Ovary (tissue), 3 donors: ENCODE results near the gene GMEB2.

Experiments used
- POLR2A ChIP-seq: fragments of 450-650 bp; IDR thresholded peaks from one replicate; pipeline ENCODE4 v1.6.1; 2017; ENCODE audit warnings: antibody characterized with exemption, mild to moderate bottlenecking, moderate library complexity
- TF ChIP-seq, protein P1 (sequence below), 3 donors: fragments of 450-650 bp in 2 of 3; fragments of 200-600 bp in 1 of 3; IDR thresholded peaks; one replicate each; pipeline versions ENCODE4 v1.5.1 to v1.8.0; 2016 to 2022; ENCODE audit warnings: antibody characterized with exemption in 3 of 3, mild to moderate bottlenecking in 1 of 3
- donor health status: DM: no; HTN: no; CAD: no.

DNA sequence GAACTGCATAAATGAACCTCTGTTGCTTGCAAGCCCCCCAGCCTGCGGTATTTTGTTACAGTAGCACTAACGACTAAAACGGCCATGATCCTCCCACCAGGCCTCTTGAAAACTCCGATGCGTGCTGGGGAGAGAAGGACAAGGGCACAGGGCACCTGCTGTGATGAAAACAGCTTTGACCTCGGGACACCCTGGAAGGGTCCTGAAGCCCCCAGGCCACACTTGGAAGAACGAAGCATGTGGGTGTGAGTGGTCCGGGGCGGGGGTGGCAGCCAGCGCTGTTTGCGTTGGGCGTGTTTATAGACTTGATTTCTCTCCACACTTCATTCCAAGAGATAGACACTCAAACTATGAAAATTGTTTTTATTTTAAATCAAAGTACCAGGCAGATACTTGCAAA, 39.6 kb downstream of the GMEB2 start:
- TF ChIP-seq, protein P1, sequence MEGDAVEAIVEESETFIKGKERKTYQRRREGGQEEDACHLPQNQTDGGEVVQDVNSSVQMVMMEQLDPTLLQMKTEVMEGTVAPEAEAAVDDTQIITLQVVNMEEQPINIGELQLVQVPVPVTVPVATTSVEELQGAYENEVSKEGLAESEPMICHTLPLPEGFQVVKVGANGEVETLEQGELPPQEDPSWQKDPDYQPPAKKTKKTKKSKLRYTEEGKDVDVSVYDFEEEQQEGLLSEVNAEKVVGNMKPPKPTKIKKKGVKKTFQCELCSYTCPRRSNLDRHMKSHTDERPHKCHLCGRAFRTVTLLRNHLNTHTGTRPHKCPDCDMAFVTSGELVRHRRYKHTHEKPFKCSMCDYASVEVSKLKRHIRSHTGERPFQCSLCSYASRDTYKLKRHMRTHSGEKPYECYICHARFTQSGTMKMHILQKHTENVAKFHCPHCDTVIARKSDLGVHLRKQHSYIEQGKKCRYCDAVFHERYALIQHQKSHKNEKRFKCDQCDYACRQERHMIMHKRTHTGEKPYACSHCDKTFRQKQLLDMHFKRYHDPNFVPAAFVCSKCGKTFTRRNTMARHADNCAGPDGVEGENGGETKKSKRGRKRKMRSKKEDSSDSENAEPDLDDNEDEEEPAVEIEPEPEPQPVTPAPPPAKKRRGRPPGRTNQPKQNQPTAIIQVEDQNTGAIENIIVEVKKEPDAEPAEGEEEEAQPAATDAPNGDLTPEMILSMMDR (IDR thresholded peaks at IDR 0.05): no peak
- no peak for TF ChIP-seq POLR2A
